Middle frontal gyrus (tissue), 1 donor: ENCODE data around the gene PXDC1.
"Not testable (repeated sequence)": the region's sequence is repeated elsewhere in the genome, so short reads cannot be mapped to it uniquely, and the experiment has no call there.

Experiments used
- DNase-seq: peaks from one replicate; pipeline ENCODE4 v3.0.0-alpha.2; 2015; ENCODE audit warnings: low spot score; ENCODE audit errors: extremely low spot score

PXDC1 gene

DNA sequence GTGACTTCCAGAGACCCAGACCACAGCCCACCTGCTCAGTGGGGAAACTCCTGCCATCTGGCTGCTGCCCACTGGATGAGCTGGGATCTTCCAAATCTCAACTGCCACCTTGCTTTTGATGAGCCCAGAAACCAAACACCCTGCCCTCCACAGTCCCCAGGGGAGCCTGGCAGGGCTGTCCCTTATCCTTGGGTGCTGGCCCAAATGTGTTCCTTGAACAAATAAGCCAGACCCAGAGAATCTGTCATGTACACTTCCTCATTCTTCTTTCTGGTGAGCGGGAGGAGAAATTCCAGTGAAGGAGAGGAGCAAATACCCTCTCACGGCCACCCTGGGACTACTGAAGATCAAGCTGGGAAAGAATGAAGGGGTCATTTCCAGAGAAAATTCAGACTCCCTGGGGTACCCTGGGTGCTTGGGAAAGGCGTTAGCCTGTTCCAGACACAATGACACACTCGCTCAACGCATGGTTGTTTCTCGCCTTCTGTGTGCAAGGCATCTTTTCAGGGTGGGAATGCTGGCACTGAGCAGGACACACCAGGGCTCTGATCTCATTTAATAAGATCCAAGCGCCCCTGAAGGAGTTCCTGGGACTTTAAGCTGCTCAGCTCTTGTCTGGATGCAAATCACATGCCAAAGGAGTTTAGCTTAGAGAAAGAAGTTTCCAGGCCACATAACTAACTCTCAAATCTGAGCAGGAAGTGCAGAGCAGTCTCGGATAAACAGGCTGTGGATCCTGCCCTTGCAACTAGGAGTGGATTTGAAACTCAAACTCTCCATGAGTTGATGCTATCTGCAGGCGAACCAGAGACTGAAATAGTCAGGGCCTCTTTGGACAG, 38.5 kb downstream of the PXDC1 start:
- no peak for DNase-seq

GRCh38 chr6:3711776-3712175, 39.7 kb downstream of the PXDC1 start:
- DNase-seq = no peak

GRCh38 chr6:3710403-3710802, 41.1 kb downstream of the PXDC1 start:
- DNase-seq = no peak

GRCh38 chr6:3708540-3708939, 43.0 kb downstream of the PXDC1 start:
- DNase-seq = no peak

- DNase-seq = no peak
Observed at GRCh38 chr6:3707751-3708412, 43.6 kb downstream of the PXDC1 start.

GRCh38 chr6:3707024-3707423, 44.5 kb downstream of the PXDC1 start:
- DNase-seq = no peak

DNA sequence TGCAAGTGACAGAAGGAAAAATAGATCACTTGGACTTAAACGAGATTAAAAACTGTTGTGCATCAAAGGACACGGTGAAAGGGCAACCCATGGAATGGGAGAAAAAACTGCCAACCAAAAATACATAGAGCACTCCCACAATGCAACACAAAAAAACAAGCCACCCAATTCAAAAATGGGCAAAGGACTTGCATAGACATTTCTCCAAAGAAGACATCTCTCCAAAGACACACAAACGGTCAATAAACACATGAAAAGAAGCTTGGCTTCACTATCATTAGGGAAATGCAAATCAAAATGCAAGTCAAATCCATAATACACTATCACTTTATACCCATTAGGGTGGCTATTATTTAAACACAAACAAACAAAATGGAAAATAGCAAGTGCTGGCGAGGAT, 45.0 kb downstream of the PXDC1 start:
- DNase-seq = no peak

- DNase-seq = no peak
Observed at GRCh38 chr6:3701631-3702030, 49.9 kb downstream of the PXDC1 start.

GRCh38 chr6:3699231-3699630, 52.3 kb downstream of the PXDC1 start:
- DNase-seq = no peak

GRCh38 chr6:3698021-3698420, 53.5 kb downstream of the PXDC1 start:
- DNase-seq = no peak

GRCh38 chr6:3697609-3698008, 53.9 kb downstream of the PXDC1 start:
- DNase-seq = no peak

- DNase-seq = no peak
Observed at GRCh38 chr6:3696525-3697088, 54.9 kb downstream of the PXDC1 start.

DNA sequence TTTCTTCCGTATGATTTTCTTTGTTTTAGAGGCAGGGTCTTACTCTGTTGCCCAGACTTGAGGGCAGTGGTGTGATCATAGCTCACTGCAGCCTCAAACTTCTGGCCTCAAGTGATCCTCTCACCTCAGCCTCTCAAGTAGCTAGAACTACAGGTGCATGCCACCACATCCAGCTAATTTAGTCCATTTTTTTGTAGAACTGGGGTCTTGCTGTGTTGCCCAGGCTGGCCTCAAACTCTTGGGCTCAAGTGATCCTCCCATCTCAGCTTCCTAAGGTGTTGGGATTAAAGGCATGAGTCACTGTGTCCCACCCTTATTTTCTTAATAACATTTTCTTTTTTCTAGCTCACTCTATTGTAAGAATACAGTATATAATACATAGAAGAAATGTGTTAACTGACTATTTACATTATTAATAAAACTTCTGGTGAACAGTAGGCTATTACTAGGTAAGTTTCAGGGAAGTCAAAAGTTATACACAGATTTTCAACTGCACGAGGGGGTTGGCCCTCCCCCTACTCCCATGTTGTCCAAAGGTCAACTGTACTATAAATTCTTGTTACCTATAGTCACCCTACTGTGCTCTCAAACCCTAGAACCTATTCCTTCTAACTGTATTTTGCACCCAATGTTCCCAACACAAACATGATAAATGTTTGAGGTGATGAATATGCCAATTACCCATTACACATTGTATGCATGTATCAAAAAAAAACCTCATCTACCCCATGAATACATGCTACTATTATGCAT, 56.3 kb downstream of the PXDC1 start:
- DNase-seq = no peak

DNA sequence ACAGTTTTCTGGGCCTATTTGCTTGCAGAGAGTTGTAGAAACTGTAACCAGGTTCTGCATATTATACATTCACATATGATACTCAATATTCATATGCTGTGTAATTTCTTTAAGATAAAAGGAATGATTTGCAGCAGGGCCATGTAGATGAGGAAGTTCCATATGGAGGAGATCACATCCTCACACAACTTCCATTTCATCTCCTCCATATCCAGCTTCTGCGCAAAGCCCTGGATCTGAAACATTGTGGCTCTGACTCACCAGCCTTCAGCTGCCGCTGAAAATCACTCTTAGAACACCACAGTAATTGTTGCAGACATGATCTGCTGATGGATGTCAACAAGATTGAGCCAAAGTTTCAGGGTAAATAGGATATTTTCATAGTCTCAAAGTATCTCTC, 57.7 kb downstream of the PXDC1 start:
- DNase-seq = no peak

GRCh38 chr6:3690506-3690905, 61.0 kb downstream of the PXDC1 start:
- no peak for DNase-seq

- no peak for DNase-seq
Observed at GRCh38 chr6:3687847-3688246, 63.7 kb downstream of the PXDC1 start.

GRCh38 chr6:3683331-3683730, 68.2 kb downstream of the PXDC1 start:
- DNase-seq = no peak

- no peak for DNase-seq
Observed at GRCh38 chr6:3678946-3679345, 72.6 kb downstream of the PXDC1 start.

- not testable (repeated sequence) for DNase-seq
Observed at GRCh38 chr6:3677751-3678150, 73.8 kb downstream of the PXDC1 start.

GRCh38 chr6:3677351-3677750, 74.2 kb downstream of the PXDC1 start:
- DNase-seq = not testable (repeated sequence)
